Cardiac fibroblast (primary cell): ENCODE measurements around the gene USP31.

ENCODE experiments used
- DNase-seq, 2 donors: peaks; one replicate each; pipeline versions ENCODE4 v3.0.0 to v3.0.0-alpha.2; 2010; ENCODE audit warnings: low read depth in 2 of 2
- H3K4me3 ChIP-seq, 2 donors: replicated peaks in 1 of 2; 1 replicate in 1 of 2; 2 replicates in 1 of 2; pipeline ENCODE4 v1.5.1; 2011; ENCODE audit warnings: low read depth in 2 of 2, low read length in 2 of 2, mild to moderate bottlenecking in 2 of 2, moderate library complexity in 1 of 2
- CTCF ChIP-seq: IDR thresholded peaks from one replicate; pipeline ENCODE4 v1.5.1; 2011; ENCODE audit warnings: low read depth, mild to moderate bottlenecking, low read length, inconsistent platforms

The USP31 gene

GRCh38 chr16:23152386-23153178, 3.3 kb upstream of the USP31 start:
- no peak for DNase-seq
- no peak overlapping the region for H3K4me3 ChIP-seq
- TF ChIP-seq CTCF: no peak

- H3K4me3 ChIP-seq: peak overlapping the region; percentile 65 to 72
- no peak for TF ChIP-seq CTCF
- DNase-seq: no peak
Observed at GRCh38 chr16:23149993-23150364, 727 bp upstream of the USP31 start.

- peak overlapping the region; percentile 60 to 80 for H3K4me3 ChIP-seq
- TF ChIP-seq CTCF: no peak
- peak; percentile 51 to 65 for DNase-seq
Observed at GRCh38 chr16:23148513-23149266, 562 bp downstream of the USP31 start.

- TF ChIP-seq CTCF: no peak
- peak overlapping the region; percentile 60 to 80 for H3K4me3 ChIP-seq
- DNase-seq: peak in 1 of 2 donors; percentile 19
Observed at GRCh38 chr16:23148166-23148512, 1.1 kb downstream of the USP31 start.

GRCh38 chr16:23147666-23148065, 1.6 kb downstream of the USP31 start:
- H3K4me3 ChIP-seq: no peak overlapping the region
- no peak for DNase-seq

More at GRCh38 chr16:23147666-23148065, 1.6 kb downstream of the USP31 start:
- no peak for TF ChIP-seq CTCF
